Measurements from ENCODE around the gene FBLN1.

FBLN1 gene, protein sequence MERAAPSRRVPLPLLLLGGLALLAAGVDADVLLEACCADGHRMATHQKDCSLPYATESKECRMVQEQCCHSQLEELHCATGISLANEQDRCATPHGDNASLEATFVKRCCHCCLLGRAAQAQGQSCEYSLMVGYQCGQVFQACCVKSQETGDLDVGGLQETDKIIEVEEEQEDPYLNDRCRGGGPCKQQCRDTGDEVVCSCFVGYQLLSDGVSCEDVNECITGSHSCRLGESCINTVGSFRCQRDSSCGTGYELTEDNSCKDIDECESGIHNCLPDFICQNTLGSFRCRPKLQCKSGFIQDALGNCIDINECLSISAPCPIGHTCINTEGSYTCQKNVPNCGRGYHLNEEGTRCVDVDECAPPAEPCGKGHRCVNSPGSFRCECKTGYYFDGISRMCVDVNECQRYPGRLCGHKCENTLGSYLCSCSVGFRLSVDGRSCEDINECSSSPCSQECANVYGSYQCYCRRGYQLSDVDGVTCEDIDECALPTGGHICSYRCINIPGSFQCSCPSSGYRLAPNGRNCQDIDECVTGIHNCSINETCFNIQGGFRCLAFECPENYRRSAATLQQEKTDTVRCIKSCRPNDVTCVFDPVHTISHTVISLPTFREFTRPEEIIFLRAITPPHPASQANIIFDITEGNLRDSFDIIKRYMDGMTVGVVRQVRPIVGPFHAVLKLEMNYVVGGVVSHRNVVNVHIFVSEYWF

GRCh38 chr22:45502215-45503049, at the start of gene FBLN1:
Gene FBLN1, plus strand, starts transcription at chr22:45502883. Its CDS starts 103 bp downstream, at chr22:45502986.
- Histone ChIP-seq H3K4me1 (ENCODE audit: control insufficient read depth in 2 of 2, insufficient read depth in 2 of 2, low read length in 2 of 2) (peaks cover 3 to 5% of the 10 kb centered on the region in 2 donors), H3K9me3 (ENCODE audit: control insufficient read depth in 2 of 2, low read length in 2 of 2) (no peaks in the 10 kb centered on the region), H3K4me3 (ENCODE audit: low read length in 2 of 2) (peak within 1 kb of the TSS; percentile 32 to 61), H3K27ac (ENCODE audit: low read depth in 2 of 2, low read length in 2 of 2) (peak within 1 kb of the TSS; percentile 57 to 58), H3K9ac (ENCODE audit: low read depth in 1 of 2, low read length in 2 of 2) (peak within 1 kb of the TSS; percentile 41 to 44), H3K27me3 (ENCODE audit: control insufficient read depth in 2 of 2, insufficient read depth in 2 of 2, low read length in 2 of 2) (peaks cover 7 to 22% of the 10 kb centered on the region in 2 donors), H3K36me3 (ENCODE audit: control insufficient read depth in 2 of 2, insufficient read depth in 2 of 2, low read length in 2 of 2) (no peaks in the 10 kb centered on the region)

DNA sequence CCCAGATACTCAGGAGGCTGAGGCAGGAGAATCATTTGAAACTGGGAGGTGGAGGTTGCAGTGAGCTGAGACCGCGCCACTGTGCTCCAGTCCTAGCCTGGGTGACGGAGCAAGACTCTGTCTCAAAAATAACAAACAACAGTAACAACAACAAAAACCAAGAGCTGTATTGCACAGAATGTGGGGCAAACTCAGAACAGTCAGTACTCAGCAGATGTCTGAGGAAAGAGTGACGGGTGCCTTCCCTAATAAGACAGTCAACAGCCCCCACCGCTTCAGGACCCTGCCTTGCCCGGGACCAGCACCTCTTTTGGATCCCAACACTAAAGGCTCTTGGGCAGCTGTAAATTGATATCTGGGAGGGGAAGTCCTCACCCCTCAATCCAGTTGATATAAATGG, 48.9 kb upstream of the FBLN1 start:
- H3K4me1 ChIP-seq (ENCODE audit: control insufficient read depth in 2 of 2, insufficient read depth in 2 of 2, low read length in 2 of 2) = peaks cover 3% of the 10 kb centered on the region in 2 donors
- no peaks in the 10 kb centered on the region for H3K36me3 ChIP-seq (ENCODE audit: control insufficient read depth in 2 of 2, insufficient read depth in 2 of 2, low read length in 2 of 2)
- no peak overlapping the region for H3K27ac ChIP-seq (ENCODE audit: low read depth in 2 of 2, low read length in 2 of 2)

GRCh38 chr22:45454275-45454674, 48.4 kb upstream of the FBLN1 start:
- Histone ChIP-seq H3K4me3 (ENCODE audit: low read length in 2 of 2) (no peak overlapping the region), H3K9me3 (ENCODE audit: control insufficient read depth in 2 of 2, low read length in 2 of 2) (no peaks in the 10 kb centered on the region), H3K4me1 (ENCODE audit: control insufficient read depth in 2 of 2, insufficient read depth in 2 of 2, low read length in 2 of 2) (peaks cover 3% of the 10 kb centered on the region in 2 donors), H3K36me3 (ENCODE audit: control insufficient read depth in 2 of 2, insufficient read depth in 2 of 2, low read length in 2 of 2) (no peaks in the 10 kb centered on the region), H3K27ac (ENCODE audit: low read depth in 2 of 2, low read length in 2 of 2) (no peak overlapping the region), H3K27me3 (ENCODE audit: control insufficient read depth in 2 of 2, insufficient read depth in 2 of 2, low read length in 2 of 2) (no peaks in the 10 kb centered on the region), H3K9ac (ENCODE audit: low read depth in 1 of 2, low read length in 2 of 2) (no peak overlapping the region)

More for the DNA sequence above, 48.9 kb upstream of the FBLN1 start:
- no peaks in the 10 kb centered on the region for H3K9me3 ChIP-seq (ENCODE audit: control insufficient read depth in 2 of 2, low read length in 2 of 2)
- no peak overlapping the region for H3K4me3 ChIP-seq (ENCODE audit: low read length in 2 of 2)
- H3K27me3 ChIP-seq (ENCODE audit: control insufficient read depth in 2 of 2, insufficient read depth in 2 of 2, low read length in 2 of 2) = no peaks in the 10 kb centered on the region
- H3K9ac ChIP-seq (ENCODE audit: low read depth in 1 of 2, low read length in 2 of 2) = no peak overlapping the region

DNA sequence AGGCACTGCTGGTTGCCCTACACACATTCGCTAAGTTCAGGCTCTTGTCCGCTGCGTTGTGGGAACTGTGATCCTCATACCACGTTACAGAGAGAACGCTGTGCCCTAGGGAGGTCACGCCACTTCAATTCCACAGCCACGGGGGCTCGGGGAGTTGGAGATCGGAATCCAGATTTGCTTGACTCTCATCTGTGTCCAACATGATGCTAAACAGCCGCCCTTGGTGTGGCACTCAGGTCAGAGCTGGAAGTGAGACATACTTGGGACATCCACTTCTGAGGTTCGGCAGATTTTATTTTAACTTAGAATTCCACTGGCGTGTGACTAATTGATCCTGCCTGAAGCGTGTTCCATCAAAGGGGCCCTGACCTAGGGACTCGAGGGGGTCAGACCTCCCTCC, 47.5 kb upstream of the FBLN1 start:
- Histone ChIP-seq H3K27me3 (ENCODE audit: control insufficient read depth in 2 of 2, insufficient read depth in 2 of 2, low read length in 2 of 2) (no peaks in the 10 kb centered on the region), H3K9ac (ENCODE audit: low read depth in 1 of 2, low read length in 2 of 2) (no peak overlapping the region), H3K4me1 (ENCODE audit: control insufficient read depth in 2 of 2, insufficient read depth in 2 of 2, low read length in 2 of 2) (peaks cover 2 to 3% of the 10 kb centered on the region in 2 donors), H3K9me3 (ENCODE audit: control insufficient read depth in 2 of 2, low read length in 2 of 2) (no peaks in the 10 kb centered on the region), H3K4me3 (ENCODE audit: low read length in 2 of 2) (no peak overlapping the region), H3K36me3 (ENCODE audit: control insufficient read depth in 2 of 2, insufficient read depth in 2 of 2, low read length in 2 of 2) (no peaks in the 10 kb centered on the region), H3K27ac (ENCODE audit: low read depth in 2 of 2, low read length in 2 of 2) (no peak overlapping the region)

DNA sequence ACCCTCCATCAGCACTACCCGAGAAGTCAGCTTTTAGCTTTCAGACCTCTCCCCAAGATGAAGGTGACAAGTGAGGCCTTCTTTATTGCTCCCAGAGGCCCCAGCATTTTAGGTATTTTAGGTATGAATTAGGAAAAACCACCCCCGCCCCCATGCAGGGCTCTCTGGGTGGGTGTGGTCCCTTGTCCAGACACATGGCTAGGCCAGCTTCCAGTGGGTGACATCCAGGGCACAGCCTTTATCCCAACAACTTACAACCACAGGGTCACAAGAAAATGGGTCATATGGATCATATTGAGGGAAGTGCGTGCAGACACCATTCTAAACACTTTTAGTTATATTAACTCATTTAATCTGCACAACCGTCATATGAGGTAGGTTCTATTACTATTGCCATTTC, 47.1 kb upstream of the FBLN1 start:
- no peak overlapping the region for H3K9ac ChIP-seq (ENCODE audit: low read depth in 1 of 2, low read length in 2 of 2)
- no peaks in the 10 kb centered on the region for H3K9me3 ChIP-seq (ENCODE audit: control insufficient read depth in 2 of 2, low read length in 2 of 2)
- no peak overlapping the region for H3K27ac ChIP-seq (ENCODE audit: low read depth in 2 of 2, low read length in 2 of 2)
- H3K36me3 ChIP-seq (ENCODE audit: control insufficient read depth in 2 of 2, insufficient read depth in 2 of 2, low read length in 2 of 2) = no peaks in the 10 kb centered on the region
- no peaks in the 10 kb centered on the region for H3K27me3 ChIP-seq (ENCODE audit: control insufficient read depth in 2 of 2, insufficient read depth in 2 of 2, low read length in 2 of 2)
- no peak overlapping the region for H3K4me3 ChIP-seq (ENCODE audit: low read length in 2 of 2)
- peaks cover 0 to 3% of the 10 kb centered on the region in 2 donors for H3K4me1 ChIP-seq (ENCODE audit: control insufficient read depth in 2 of 2, insufficient read depth in 2 of 2, low read length in 2 of 2)

GRCh38 chr22:45456811-45457210, 45.9 kb upstream of the FBLN1 start:
- H3K9ac ChIP-seq (ENCODE audit: low read depth in 1 of 2, low read length in 2 of 2) = no peak overlapping the region
- no peak overlapping the region for H3K27ac ChIP-seq (ENCODE audit: low read depth in 2 of 2, low read length in 2 of 2)
- H3K27me3 ChIP-seq (ENCODE audit: control insufficient read depth in 2 of 2, insufficient read depth in 2 of 2, low read length in 2 of 2) = no peaks in the 10 kb centered on the region
- no peaks in the 10 kb centered on the region for H3K36me3 ChIP-seq (ENCODE audit: control insufficient read depth in 2 of 2, insufficient read depth in 2 of 2, low read length in 2 of 2)
- no peaks in the 10 kb centered on the region for H3K9me3 ChIP-seq (ENCODE audit: control insufficient read depth in 2 of 2, low read length in 2 of 2)
- H3K4me3 ChIP-seq (ENCODE audit: low read length in 2 of 2) = no peak overlapping the region
- peaks cover 0 to 3% of the 10 kb centered on the region in 2 donors for H3K4me1 ChIP-seq (ENCODE audit: control insufficient read depth in 2 of 2, insufficient read depth in 2 of 2, low read length in 2 of 2)

DNA sequence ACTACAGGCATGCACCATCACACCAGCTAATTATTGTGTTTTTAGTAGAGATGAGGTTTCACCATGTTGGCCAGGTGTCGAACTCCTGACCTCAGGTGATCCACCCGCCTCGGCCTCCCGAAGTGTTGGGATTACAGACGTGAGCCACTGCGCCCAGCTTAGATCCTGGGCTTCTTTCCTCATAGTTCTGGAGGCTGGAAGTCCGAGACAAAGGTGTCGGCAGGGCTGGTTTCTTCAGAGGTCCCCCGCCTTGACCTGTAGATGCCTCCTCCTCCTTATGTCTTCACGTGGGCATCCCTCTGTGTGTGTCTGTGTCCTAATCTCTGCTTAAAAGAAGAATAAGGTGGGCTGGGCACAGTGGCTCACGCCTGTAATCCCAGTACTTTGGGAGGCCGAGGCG, 44.2 kb upstream of the FBLN1 start:
- H3K27me3 ChIP-seq (ENCODE audit: control insufficient read depth in 2 of 2, insufficient read depth in 2 of 2, low read length in 2 of 2) = no peaks in the 10 kb centered on the region
- H3K36me3 ChIP-seq (ENCODE audit: control insufficient read depth in 2 of 2, insufficient read depth in 2 of 2, low read length in 2 of 2) = no peaks in the 10 kb centered on the region
- H3K4me1 ChIP-seq (ENCODE audit: control insufficient read depth in 2 of 2, insufficient read depth in 2 of 2, low read length in 2 of 2) = no peaks in the 10 kb centered on the region
- H3K27ac ChIP-seq (ENCODE audit: low read depth in 2 of 2, low read length in 2 of 2) = no peak overlapping the region
- H3K9me3 ChIP-seq (ENCODE audit: control insufficient read depth in 2 of 2, low read length in 2 of 2) = no peaks in the 10 kb centered on the region
- H3K9ac ChIP-seq (ENCODE audit: low read depth in 1 of 2, low read length in 2 of 2) = no peak overlapping the region
- no peak overlapping the region for H3K4me3 ChIP-seq (ENCODE audit: low read length in 2 of 2)

DNA sequence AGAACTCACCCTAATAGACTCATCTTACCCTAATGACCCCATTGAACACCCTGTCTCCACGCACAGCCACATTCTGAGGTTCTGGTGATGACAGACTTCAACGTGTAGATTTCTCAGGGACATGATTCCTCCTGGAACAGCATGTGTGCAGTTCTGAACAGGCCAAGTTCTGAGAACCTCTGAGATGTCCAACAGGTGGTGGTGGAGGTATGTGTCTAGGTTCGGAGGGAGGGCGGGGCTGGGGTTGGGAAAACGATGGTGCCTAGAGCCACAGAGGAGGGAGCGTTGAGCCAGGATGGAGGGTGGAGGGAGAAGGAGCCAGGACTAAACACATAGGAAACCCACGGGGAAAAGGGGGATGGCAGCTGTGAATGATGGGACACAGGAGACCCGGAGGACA, 43.4 kb upstream of the FBLN1 start:
- Histone ChIP-seq H3K9me3 (ENCODE audit: control insufficient read depth in 2 of 2, low read length in 2 of 2) (no peaks in the 10 kb centered on the region), H3K9ac (ENCODE audit: low read depth in 1 of 2, low read length in 2 of 2) (no peak overlapping the region), H3K4me3 (ENCODE audit: low read length in 2 of 2) (no peak overlapping the region), H3K36me3 (ENCODE audit: control insufficient read depth in 2 of 2, insufficient read depth in 2 of 2, low read length in 2 of 2) (no peaks in the 10 kb centered on the region), H3K27me3 (ENCODE audit: control insufficient read depth in 2 of 2, insufficient read depth in 2 of 2, low read length in 2 of 2) (no peaks in the 10 kb centered on the region), H3K27ac (ENCODE audit: low read depth in 2 of 2, low read length in 2 of 2) (no peak overlapping the region), H3K4me1 (ENCODE audit: control insufficient read depth in 2 of 2, insufficient read depth in 2 of 2, low read length in 2 of 2) (no peaks in the 10 kb centered on the region)

GRCh38 chr22:45460288-45461109, 42.2 kb upstream of the FBLN1 start:
- no peaks in the 10 kb centered on the region for H3K4me1 ChIP-seq (ENCODE audit: control insufficient read depth in 2 of 2, insufficient read depth in 2 of 2, low read length in 2 of 2)
- no peak overlapping the region for H3K9ac ChIP-seq (ENCODE audit: low read depth in 1 of 2, low read length in 2 of 2)
- no peak overlapping the region for H3K4me3 ChIP-seq (ENCODE audit: low read length in 2 of 2)
- no peaks in the 10 kb centered on the region for H3K27me3 ChIP-seq (ENCODE audit: control insufficient read depth in 2 of 2, insufficient read depth in 2 of 2, low read length in 2 of 2)
- H3K9me3 ChIP-seq (ENCODE audit: control insufficient read depth in 2 of 2, low read length in 2 of 2) = no peaks in the 10 kb centered on the region
- no peaks in the 10 kb centered on the region for H3K36me3 ChIP-seq (ENCODE audit: control insufficient read depth in 2 of 2, insufficient read depth in 2 of 2, low read length in 2 of 2)
- peak overlapping the region; percentile 22 to 49 for H3K27ac ChIP-seq (ENCODE audit: low read depth in 2 of 2, low read length in 2 of 2)

Measured in mucosa of rectum (tissue), 2 donors.